Progenitor cell of endocrine pancreas (in vitro differentiated cells): ENCODE results near the gene PLCL1. TPM values are rescaled to one million over a fixed set of nuclear protein-coding genes. Genes with fewer than 3 reads are reported as not detected.
A peak's percentile ranks its signal among the peaks of the same experiment; 100 is the strongest.

Experiments
- DNase-seq: peaks from one replicate; pipeline ENCODE4 v3.0.0; 2021; ENCODE audit warnings: low spot score; ENCODE audit not compliant: unreplicated experiment
- H3K27ac Mint-ChIP-seq: 2 replicates; pipeline ENCODE4 v1.8.0; 2021; ENCODE audit warnings: mild to moderate bottlenecking, moderate library complexity, mixed read lengths
- H3K27me3 Mint-ChIP-seq: 2 replicates; pipeline ENCODE4 v1.8.0; 2021; ENCODE audit warnings: mixed read lengths
- H3K36me3 Mint-ChIP-seq: 2 replicates; pipeline ENCODE4 v1.8.0; 2022; ENCODE audit warnings: mixed read lengths; ENCODE audit not compliant: insufficient read depth
- H3K4me1 Mint-ChIP-seq: 2 replicates; pipeline ENCODE4 v1.8.0; 2021; ENCODE audit warnings: low read depth, mixed read lengths
- H3K4me3 Mint-ChIP-seq: 2 replicates; pipeline ENCODE4 v1.8.0; 2021; ENCODE audit warnings: low read depth, mild to moderate bottlenecking, moderate library complexity, mixed read lengths
- H3K9me3 Mint-ChIP-seq: 2 replicates; pipeline ENCODE4 v1.8.0; 2021; ENCODE audit warnings: low read depth, mixed read lengths
- long read RNA-seq: library from polyadenylated mRNA; unstranded; transcript quantifications from one replicate; pipeline ENCODE4 v2.0.0, GENCODE V29; 2020
- total RNA-seq: library from RNA; stranded (reverse); gene quantifications from 2 replicates; pipeline ENCODE4 v1.2.1, GENCODE V29; 2021
- TF ChIP-seq, protein P1 (sequence below): fragments of 200-600 bp; sonication (generic); IDR thresholded peaks from one replicate; pipeline ENCODE4 v1.5.0; 2021; ENCODE audit warnings: antibody characterized with exemption, mild to moderate bottlenecking; ENCODE audit not compliant: unreplicated experiment

Gene PLCL1
- 41.1 and 48.3 TPM in 2 replicates for total RNA-seq
- long read RNA-seq, full-length matches to known transcripts, result 13 of 39 reads
- long read RNA-seq, partial matches to known transcripts, result 3 of 39 reads
- long read RNA-seq, other reads (novel, unspliced or antisense), result 23 of 39 reads

DNA sequence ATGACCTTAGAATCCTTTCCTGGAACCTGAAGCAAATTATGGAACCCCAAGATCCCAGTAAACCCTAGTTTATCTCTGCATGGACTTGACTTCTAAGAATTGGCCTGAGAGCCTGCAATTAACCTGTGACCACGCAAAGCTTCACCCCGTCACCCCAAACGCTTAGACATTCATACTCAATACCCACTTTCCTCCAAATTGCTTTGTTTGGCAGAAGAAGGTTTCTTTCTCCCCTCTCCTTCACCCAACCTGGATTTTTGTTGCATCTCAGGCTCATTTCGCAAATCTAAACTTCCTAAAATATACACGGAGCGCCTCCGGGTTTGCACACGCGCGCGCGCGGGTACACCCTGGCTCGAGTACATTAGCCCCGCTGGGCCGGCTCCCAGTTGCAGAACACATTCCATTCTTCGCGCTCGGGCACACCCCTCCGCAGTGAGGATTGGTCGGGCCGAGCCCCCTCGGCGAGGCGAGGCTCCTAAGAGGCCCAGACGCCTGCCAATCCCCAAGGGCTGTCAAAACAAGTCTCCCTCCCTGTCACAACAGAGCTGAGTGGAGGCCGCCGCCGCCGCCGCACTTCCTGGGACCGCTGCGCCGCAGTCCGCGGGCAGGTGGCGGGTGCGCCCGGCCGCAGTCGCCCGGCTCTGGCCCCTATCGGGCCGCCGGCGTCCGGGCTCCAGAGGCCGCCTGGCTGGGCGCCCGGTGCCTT, at the start of gene PLCL1:
Gene PLCL1 (plus strand): TSS at position 545 of the 709 bp plus-strand sequence.
- peak; percentile 91 for DNase-seq
- Mint-ChIP-seq H3K4me3 (peak within 1 kb of the TSS; percentile 90), H3K4me1 (peaks cover 31% of the 10 kb centered on the region), H3K9me3 (no peaks in the 10 kb centered on the region), H3K27me3 (no peaks in the 10 kb centered on the region), H3K36me3 (peaks cover 3% of the 10 kb centered on the region), H3K27ac (peak within 1 kb of the TSS; percentile 91)
- TF ChIP-seq, protein P1, sequence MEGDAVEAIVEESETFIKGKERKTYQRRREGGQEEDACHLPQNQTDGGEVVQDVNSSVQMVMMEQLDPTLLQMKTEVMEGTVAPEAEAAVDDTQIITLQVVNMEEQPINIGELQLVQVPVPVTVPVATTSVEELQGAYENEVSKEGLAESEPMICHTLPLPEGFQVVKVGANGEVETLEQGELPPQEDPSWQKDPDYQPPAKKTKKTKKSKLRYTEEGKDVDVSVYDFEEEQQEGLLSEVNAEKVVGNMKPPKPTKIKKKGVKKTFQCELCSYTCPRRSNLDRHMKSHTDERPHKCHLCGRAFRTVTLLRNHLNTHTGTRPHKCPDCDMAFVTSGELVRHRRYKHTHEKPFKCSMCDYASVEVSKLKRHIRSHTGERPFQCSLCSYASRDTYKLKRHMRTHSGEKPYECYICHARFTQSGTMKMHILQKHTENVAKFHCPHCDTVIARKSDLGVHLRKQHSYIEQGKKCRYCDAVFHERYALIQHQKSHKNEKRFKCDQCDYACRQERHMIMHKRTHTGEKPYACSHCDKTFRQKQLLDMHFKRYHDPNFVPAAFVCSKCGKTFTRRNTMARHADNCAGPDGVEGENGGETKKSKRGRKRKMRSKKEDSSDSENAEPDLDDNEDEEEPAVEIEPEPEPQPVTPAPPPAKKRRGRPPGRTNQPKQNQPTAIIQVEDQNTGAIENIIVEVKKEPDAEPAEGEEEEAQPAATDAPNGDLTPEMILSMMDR, result no peak

DNA sequence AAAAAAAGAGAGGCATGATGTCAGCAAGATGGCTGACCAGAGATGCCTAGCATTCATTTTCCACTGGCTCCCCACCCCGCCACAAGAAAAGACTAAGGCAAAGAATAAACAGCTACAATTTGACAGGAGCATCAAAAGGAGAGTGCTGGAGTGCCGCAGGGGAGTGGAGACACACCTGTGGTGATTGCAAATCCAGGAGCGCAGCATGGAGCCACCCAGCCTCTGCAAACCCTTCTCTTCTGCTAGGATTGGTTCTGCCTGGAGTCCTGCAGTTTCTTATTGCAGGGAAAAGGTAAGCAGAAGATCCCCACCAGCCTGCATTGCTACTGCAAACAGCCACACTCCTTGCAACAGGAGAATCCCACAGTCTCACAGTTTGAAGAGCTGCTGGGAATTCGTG, 45.4 kb upstream of the PLCL1 start:
- no peaks in the 10 kb centered on the region for H3K4me1 Mint-ChIP-seq
- TF ChIP-seq, protein P1, result no peak
- no peaks in the 10 kb centered on the region for H3K36me3 Mint-ChIP-seq
- DNase-seq, result no peak
- no peaks in the 10 kb centered on the region for H3K27me3 Mint-ChIP-seq
- no peak overlapping the region for H3K27ac Mint-ChIP-seq
- no peak overlapping the region for H3K4me3 Mint-ChIP-seq
- peaks cover 23% of the 10 kb centered on the region for H3K9me3 Mint-ChIP-seq

- Mint-ChIP-seq H3K9me3 (peaks cover 21% of the 10 kb centered on the region), H3K4me3 (no peak overlapping the region), H3K36me3 (no peaks in the 10 kb centered on the region), H3K4me1 (no peaks in the 10 kb centered on the region), H3K27ac (no peak overlapping the region), H3K27me3 (no peaks in the 10 kb centered on the region)
- TF ChIP-seq, protein P1, result no peak
- no peak for DNase-seq
Observed at GRCh38 chr2:197759625-197760292, 44.6 kb upstream of the PLCL1 start.

DNA sequence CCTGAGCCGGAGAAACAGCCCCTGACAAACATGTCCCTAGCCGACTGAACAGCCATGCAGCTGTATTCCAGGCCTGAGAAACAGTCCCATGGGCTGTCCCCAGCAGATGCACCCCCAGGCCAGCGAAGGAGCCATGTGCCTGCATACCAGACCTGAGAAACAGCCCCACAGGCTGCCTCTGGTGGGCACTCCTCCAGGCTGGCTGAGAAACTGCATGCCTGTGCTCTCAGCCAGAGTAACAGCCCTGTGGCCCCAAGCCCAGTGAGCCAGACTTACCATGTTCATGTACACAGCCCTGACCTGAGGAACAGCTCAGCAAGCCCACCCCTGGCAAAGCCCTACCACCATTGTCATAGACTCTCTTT, 44.1 kb upstream of the PLCL1 start:
- no peak for DNase-seq
- H3K27me3 Mint-ChIP-seq, result no peaks in the 10 kb centered on the region
- H3K27ac Mint-ChIP-seq, result no peak overlapping the region
- no peaks in the 10 kb centered on the region for H3K4me1 Mint-ChIP-seq
- H3K4me3 Mint-ChIP-seq, result no peak overlapping the region
- no peaks in the 10 kb centered on the region for H3K36me3 Mint-ChIP-seq
- peaks cover 19% of the 10 kb centered on the region for H3K9me3 Mint-ChIP-seq
- TF ChIP-seq, protein P1, result no peak

GRCh38 chr2:197777823-197778407, 26.5 kb upstream of the PLCL1 start:
- DNase-seq, result no peak
- Mint-ChIP-seq H3K9me3 (no peaks in the 10 kb centered on the region), H3K27ac (no peak overlapping the region), H3K36me3 (no peaks in the 10 kb centered on the region), H3K27me3 (no peaks in the 10 kb centered on the region), H3K4me3 (no peak overlapping the region), H3K4me1 (peaks cover 5% of the 10 kb centered on the region)
- TF ChIP-seq, protein P1, result peak; percentile 93
